Effector memory CD4-positive, alpha-beta T cell (primary cell): ENCODE data around the gene XXYLT1.

Source experiments
- DNase-seq, 3 donors: peaks; one replicate each; pipeline ENCODE4 v3.0.0-alpha.2; 2020
- H3K27ac ChIP-seq: 2 replicates; pipeline ENCODE4 v1.7.0; 2013; ENCODE audit warnings: mild to moderate bottlenecking, low read length, moderate library complexity; ENCODE audit not compliant: insufficient read depth, poor library complexity, severe bottlenecking
- H3K27me3 ChIP-seq: replicated peaks from 2 replicates; pipeline ENCODE4 v1.7.0; 2013; ENCODE audit warnings: mild to moderate bottlenecking, low read length; ENCODE audit not compliant: insufficient read depth, control insufficient read depth, poor library complexity, severe bottlenecking
- H3K36me3 ChIP-seq: 2 replicates; pipeline ENCODE4 v1.7.0; 2013; ENCODE audit warnings: mild to moderate bottlenecking, low read length, moderate library complexity; ENCODE audit not compliant: control insufficient read depth, insufficient read depth
- H3K4me1 ChIP-seq: 2 replicates; pipeline ENCODE4 v1.7.0; 2013; ENCODE audit warnings: low read length, mild to moderate bottlenecking; ENCODE audit not compliant: control insufficient read depth, insufficient read depth, poor library complexity, severe bottlenecking
- H3K4me3 ChIP-seq: 2 replicates; pipeline ENCODE4 v1.7.0; 2013; ENCODE audit warnings: low read length, low read depth, mild to moderate bottlenecking; ENCODE audit not compliant: insufficient read depth, poor library complexity, severe bottlenecking
- H3K9me3 ChIP-seq: 2 replicates; pipeline ENCODE4 v1.7.0; 2013; ENCODE audit warnings: mild to moderate bottlenecking, low read length, moderate library complexity; ENCODE audit not compliant: control insufficient read depth

XXYLT1 gene

GRCh38 chr3:195133462-195133861, 137.5 kb downstream of the XXYLT1 start:
- Histone ChIP-seq H3K27ac (no peak overlapping the region), H3K27me3 (no peaks in the 10 kb centered on the region), H3K4me3 (no peak overlapping the region), H3K9me3 (no peaks in the 10 kb centered on the region), H3K36me3 (no peaks in the 10 kb centered on the region), H3K4me1 (peaks cover 3% of the 10 kb centered on the region)
- DNase-seq: peak; percentile 13 to 51 (median 44)

DNA sequence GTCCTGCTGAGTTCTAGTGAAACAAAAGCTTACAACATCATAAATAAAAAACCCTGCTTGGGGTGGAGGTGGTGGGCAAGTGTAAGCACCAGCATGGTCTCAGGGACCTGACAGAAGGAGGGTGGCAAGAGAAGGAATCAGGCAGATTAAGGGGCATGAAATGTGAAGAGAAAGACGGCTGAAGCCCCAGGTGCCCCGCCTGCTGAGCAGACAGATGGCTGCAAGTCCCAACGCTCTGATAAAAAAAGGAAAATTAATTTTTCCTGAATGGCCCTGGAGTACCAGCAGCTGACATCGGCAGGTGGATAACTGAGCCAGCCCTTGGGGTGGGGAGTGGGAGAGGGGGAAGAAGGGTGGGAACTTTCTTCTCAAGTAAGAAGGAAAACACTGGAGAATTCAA, 137.9 kb downstream of the XXYLT1 start:
- no peak overlapping the region for H3K27ac ChIP-seq
- no peak for DNase-seq
- H3K9me3 ChIP-seq: no peaks in the 10 kb centered on the region
- H3K4me1 ChIP-seq: peaks cover 4% of the 10 kb centered on the region
- H3K36me3 ChIP-seq: no peaks in the 10 kb centered on the region
- no peaks in the 10 kb centered on the region for H3K27me3 ChIP-seq
- no peak overlapping the region for H3K4me3 ChIP-seq

GRCh38 chr3:195131176-195131575, 139.8 kb downstream of the XXYLT1 start:
- H3K4me1 ChIP-seq: peaks cover 4% of the 10 kb centered on the region
- H3K4me3 ChIP-seq: no peak overlapping the region
- H3K27me3 ChIP-seq: no peaks in the 10 kb centered on the region
- no peaks in the 10 kb centered on the region for H3K9me3 ChIP-seq
- DNase-seq: no peak
- H3K27ac ChIP-seq: no peak overlapping the region
- H3K36me3 ChIP-seq: no peaks in the 10 kb centered on the region

DNA sequence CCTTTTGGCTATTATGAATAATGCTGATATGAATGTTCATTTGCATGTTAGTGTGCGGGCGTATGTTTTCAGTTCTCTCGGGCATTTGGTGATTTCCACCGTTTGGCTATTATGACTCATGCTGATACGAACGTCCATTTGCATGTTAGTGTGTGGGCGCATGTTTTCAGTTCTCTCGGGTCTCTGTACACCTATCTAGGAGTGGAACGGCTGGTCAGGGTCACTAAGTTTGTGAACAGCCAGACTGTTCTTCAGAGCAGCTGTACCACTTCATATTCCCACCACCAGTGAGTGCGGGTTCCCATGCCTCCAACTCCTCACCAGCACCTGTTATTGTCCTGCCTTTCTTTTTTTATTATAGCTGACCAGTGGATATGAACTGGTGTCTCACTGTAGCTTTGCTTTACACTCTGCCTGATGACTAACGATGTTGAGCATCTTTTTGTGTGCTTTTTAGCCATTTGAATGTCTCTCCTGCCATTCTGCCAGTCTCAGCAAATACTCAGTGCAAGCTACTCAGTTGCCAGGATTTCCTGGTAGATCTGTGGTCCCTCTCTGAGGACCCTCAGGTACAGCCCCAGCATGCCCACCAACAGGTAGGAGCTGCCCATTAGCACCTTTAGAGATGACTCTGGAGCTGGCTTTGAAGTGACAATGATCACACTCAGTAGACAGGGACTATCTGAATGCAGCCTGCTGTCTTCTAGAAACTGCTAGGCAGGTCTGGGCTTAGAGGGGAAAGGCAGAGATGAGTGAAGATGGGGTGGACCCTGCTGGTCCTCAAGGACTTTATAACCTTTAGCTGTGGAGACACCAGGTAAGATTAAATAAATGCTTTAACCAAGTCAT, 141.1 kb downstream of the XXYLT1 start:
- Histone ChIP-seq H3K4me3 (no peak overlapping the region), H3K27me3 (no peaks in the 10 kb centered on the region), H3K36me3 (no peaks in the 10 kb centered on the region), H3K4me1 (peaks cover 4% of the 10 kb centered on the region), H3K9me3 (no peaks in the 10 kb centered on the region), H3K27ac (no peak overlapping the region)
- no peak for DNase-seq

DNA sequence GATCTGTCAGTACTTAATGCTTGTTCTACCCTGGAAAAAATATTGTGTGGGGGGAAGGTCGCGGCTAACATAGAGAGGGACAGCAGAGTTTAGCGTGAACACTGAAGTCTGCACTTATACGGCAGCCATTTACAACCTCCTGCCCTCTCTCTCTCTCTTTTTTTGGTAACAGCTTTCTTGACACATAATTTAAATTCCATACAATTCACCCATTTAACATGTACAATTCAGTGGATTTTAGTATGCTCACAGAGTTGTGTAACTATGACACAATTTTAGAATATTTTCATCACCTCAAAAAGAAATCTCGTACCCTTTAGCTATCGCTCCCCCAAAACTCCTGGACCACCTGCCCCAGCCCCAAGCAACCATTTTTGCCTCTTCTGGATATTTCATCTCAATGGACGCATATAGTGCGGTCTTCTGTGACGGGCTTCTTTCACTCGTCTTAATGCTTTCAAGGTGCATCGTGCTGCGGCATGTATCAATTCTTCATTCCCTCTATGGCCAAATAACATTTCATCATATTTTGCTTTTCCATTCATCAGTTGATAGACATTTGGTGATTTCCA, 141.8 kb downstream of the XXYLT1 start:
- H3K36me3 ChIP-seq: no peaks in the 10 kb centered on the region
- no peaks in the 10 kb centered on the region for H3K9me3 ChIP-seq
- peaks cover 4% of the 10 kb centered on the region for H3K4me1 ChIP-seq
- no peak overlapping the region for H3K27ac ChIP-seq
- no peak overlapping the region for H3K4me3 ChIP-seq
- DNase-seq: no peak
- no peaks in the 10 kb centered on the region for H3K27me3 ChIP-seq

- Histone ChIP-seq H3K27ac (no peak overlapping the region), H3K27me3 (no peaks in the 10 kb centered on the region), H3K36me3 (no peaks in the 10 kb centered on the region), H3K4me3 (no peak overlapping the region), H3K4me1 (peaks cover 4% of the 10 kb centered on the region), H3K9me3 (no peaks in the 10 kb centered on the region)
- no peak for DNase-seq
Measured at GRCh38 chr3:195128255-195129071, 142.5 kb downstream of the XXYLT1 start.

- Histone ChIP-seq H3K27me3 (no peaks in the 10 kb centered on the region), H3K9me3 (no peaks in the 10 kb centered on the region), H3K4me1 (peaks cover 4% of the 10 kb centered on the region), H3K4me3 (no peak overlapping the region), H3K36me3 (no peaks in the 10 kb centered on the region), H3K27ac (no peak overlapping the region)
- no peak for DNase-seq
Measured at GRCh38 chr3:195126056-195126605, 144.8 kb downstream of the XXYLT1 start.

DNA sequence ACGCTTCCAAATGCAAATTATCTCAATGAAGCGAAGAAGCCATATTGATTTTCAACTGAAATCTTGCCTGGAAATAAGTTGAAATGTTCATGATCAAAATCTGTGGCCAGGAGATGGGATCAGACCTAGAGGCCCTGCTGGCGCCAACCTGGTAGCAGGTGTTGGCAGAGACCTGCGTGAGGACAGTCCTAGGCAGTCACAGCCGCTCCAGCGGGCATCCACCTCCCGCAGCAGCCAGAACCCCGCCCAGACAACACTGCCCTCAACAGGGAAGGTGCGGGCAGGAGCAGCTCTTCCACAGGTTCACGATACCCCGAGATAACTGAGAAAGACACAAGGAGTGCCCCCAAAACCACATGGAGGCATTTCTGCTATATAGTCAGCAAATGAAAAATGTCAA, 145.3 kb downstream of the XXYLT1 start:
- Histone ChIP-seq H3K27ac (no peak overlapping the region), H3K9me3 (no peaks in the 10 kb centered on the region), H3K4me3 (no peak overlapping the region), H3K4me1 (peaks cover 4% of the 10 kb centered on the region), H3K36me3 (no peaks in the 10 kb centered on the region), H3K27me3 (no peaks in the 10 kb centered on the region)
- DNase-seq: no peak

- Histone ChIP-seq H3K36me3 (no peaks in the 10 kb centered on the region), H3K4me1 (peaks cover 4% of the 10 kb centered on the region), H3K27ac (no peak overlapping the region), H3K9me3 (no peaks in the 10 kb centered on the region), H3K4me3 (no peak overlapping the region), H3K27me3 (no peaks in the 10 kb centered on the region)
- no peak for DNase-seq
Measured at GRCh38 chr3:195124378-195124992, 146.5 kb downstream of the XXYLT1 start.
